ENCODE data around the gene SLC9C1.

Gene SLC9C1

GRCh38 chr3:112093180-112093522 lies 200.9 kb downstream of the SLC9C1 start:
- H3K36me3 ChIP-seq (ENCODE audit: insufficient read depth, low read length) = no peaks in the 10 kb centered on the region
- no peaks in the 10 kb centered on the region for H4K20me1 ChIP-seq (ENCODE audit: insufficient read depth, low read length)
- H3K27me3 ChIP-seq (ENCODE audit: insufficient read depth, low read length, poor library complexity) = peaks cover 5% of the 10 kb centered on the region
- no peaks in the 10 kb centered on the region for H3K79me2 ChIP-seq (ENCODE audit: insufficient read depth, low read length)
- DNase-seq (no peak), ATAC-seq (ENCODE audit: insufficient read depth, low read depth) (no peak)
- H3K4me2 ChIP-seq (ENCODE audit: insufficient read depth, low read length) = no peak overlapping the region
- H2AFZ ChIP-seq (ENCODE audit: low read depth, low read length) = no peak overlapping the region
- H3K9ac ChIP-seq (ENCODE audit: low read depth, low read length) = no peak overlapping the region
- H3K27ac ChIP-seq (ENCODE audit: low read length) = no peak overlapping the region
- no peaks in the 10 kb centered on the region for H3K4me1 ChIP-seq (ENCODE audit: insufficient read depth, low read length)
- H3K9me3 ChIP-seq (ENCODE audit: insufficient read depth, low read length, severe bottlenecking) = no peaks in the 10 kb centered on the region
- TF ChIP-seq CTCF (IDR thresholded peaks at IDR 0.05; ENCODE audit: borderline replicate concordance, extremely low read depth, low read length, poor library complexity, severe bottlenecking) (no peak), EZH2 (IDR thresholded peaks at IDR 0.05; ENCODE audit: borderline replicate concordance, low read depth, low read length, severe bottlenecking) (no peak)
- H3K4me3 ChIP-seq (ENCODE audit: low read depth in 1 of 2, low read length in 2 of 2) = no peak overlapping the region

GRCh38 chr3:112092496-112093179 lies 201.4 kb downstream of the SLC9C1 start:
- H3K9ac ChIP-seq (ENCODE audit: low read depth, low read length) = no peak overlapping the region
- no peak overlapping the region for H3K27ac ChIP-seq (ENCODE audit: low read length)
- H2AFZ ChIP-seq (ENCODE audit: low read depth, low read length) = no peak overlapping the region
- no peaks in the 10 kb centered on the region for H3K9me3 ChIP-seq (ENCODE audit: insufficient read depth, low read length, severe bottlenecking)
- H3K4me1 ChIP-seq (ENCODE audit: insufficient read depth, low read length) = no peaks in the 10 kb centered on the region
- ATAC-seq (ENCODE audit: insufficient read depth, low read depth) (peak; percentile 49; the same call in 2 of the 3 replicates), DNase-seq (no peak)
- no peaks in the 10 kb centered on the region for H3K79me2 ChIP-seq (ENCODE audit: insufficient read depth, low read length)
- H4K20me1 ChIP-seq (ENCODE audit: insufficient read depth, low read length) = no peaks in the 10 kb centered on the region
- H3K4me3 ChIP-seq (ENCODE audit: low read depth in 1 of 2, low read length in 2 of 2) = no peak overlapping the region
- H3K27me3 ChIP-seq (ENCODE audit: insufficient read depth, low read length, poor library complexity) = peaks cover 10% of the 10 kb centered on the region
- H3K36me3 ChIP-seq (ENCODE audit: insufficient read depth, low read length) = no peaks in the 10 kb centered on the region
- TF ChIP-seq CTCF (IDR thresholded peaks at IDR 0.05; ENCODE audit: borderline replicate concordance, extremely low read depth, low read length, poor library complexity, severe bottlenecking) (no peak), EZH2 (IDR thresholded peaks at IDR 0.05; ENCODE audit: borderline replicate concordance, low read depth, low read length, severe bottlenecking) (no peak)
- no peak overlapping the region for H3K4me2 ChIP-seq (ENCODE audit: insufficient read depth, low read length)

- Histone ChIP-seq H3K4me3 (ENCODE audit: low read depth in 1 of 2, low read length in 2 of 2) (no peak overlapping the region), H3K27ac (ENCODE audit: low read length) (no peak overlapping the region), H3K9ac (ENCODE audit: low read depth, low read length) (no peak overlapping the region), H3K27me3 (ENCODE audit: insufficient read depth, low read length, poor library complexity) (peaks cover 8% of the 10 kb centered on the region), H3K79me2 (ENCODE audit: insufficient read depth, low read length) (no peaks in the 10 kb centered on the region), H2AFZ (ENCODE audit: low read depth, low read length) (no peak overlapping the region), H3K4me1 (ENCODE audit: insufficient read depth, low read length) (no peaks in the 10 kb centered on the region), H3K36me3 (ENCODE audit: insufficient read depth, low read length) (no peaks in the 10 kb centered on the region), H3K4me2 (ENCODE audit: insufficient read depth, low read length) (no peak overlapping the region), H4K20me1 (ENCODE audit: insufficient read depth, low read length) (no peaks in the 10 kb centered on the region), H3K9me3 (ENCODE audit: insufficient read depth, low read length, severe bottlenecking) (no peaks in the 10 kb centered on the region)
- ATAC-seq (ENCODE audit: insufficient read depth, low read depth) (no peak), DNase-seq (no peak)
- TF ChIP-seq CTCF (IDR thresholded peaks at IDR 0.05; ENCODE audit: borderline replicate concordance, extremely low read depth, low read length, poor library complexity, severe bottlenecking) (no peak), EZH2 (IDR thresholded peaks at IDR 0.05; ENCODE audit: borderline replicate concordance, low read depth, low read length, severe bottlenecking) (no peak)
Measured at GRCh38 chr3:112090887-112091586, 203.0 kb downstream of the SLC9C1 start.
